ENCODE data around the gene TADA2A. TPM values are rescaled to one million over a fixed set of nuclear protein-coding genes. Genes with fewer than 3 reads are reported as not detected.
A peak's percentile ranks its signal among the peaks of the same experiment; 100 is the strongest.

The TADA2A gene
- polyA plus RNA-seq, 1 experiment = 13.6 TPM

GRCh38 chr17:37360632-37361031, 46.1 kb upstream of the TADA2A start:
- H3K36me3 ChIP-seq (ENCODE audit: control insufficient read depth, insufficient read depth, low read length) = no peaks in the 10 kb centered on the region
- ChIA-PET POLR2A (no interaction called here), CTCF (interaction anchor here (1.4 to 2.2 kb wide), 2 partner anchors 10 to 13 kb away, joined by 5 to 11 read pairs; no protein-coding TSS in a partner anchor)
- DNase-seq (ENCODE audit: low read depth) = no peak
- TF ChIP-seq CTCF (IDR thresholded peaks at IDR 0.05; ENCODE audit: insufficient read depth, low read depth, low read length) = no peak
- no peaks in the 10 kb centered on the region for H3K27me3 ChIP-seq (ENCODE audit: control insufficient read depth, insufficient read depth, low read length)
- no peak overlapping the region for H3K4me3 ChIP-seq (ENCODE audit: low read depth, low read length)

GRCh38 chr17:37361543-37361942, 45.1 kb upstream of the TADA2A start:
- no peak for TF ChIP-seq CTCF (IDR thresholded peaks at IDR 0.05; ENCODE audit: insufficient read depth, low read depth, low read length)
- no peak overlapping the region for H3K4me3 ChIP-seq (ENCODE audit: low read depth, low read length)
- no peaks in the 10 kb centered on the region for H3K36me3 ChIP-seq (ENCODE audit: control insufficient read depth, insufficient read depth, low read length)
- POLR2A ChIA-PET = no interaction called here
- CTCF ChIA-PET = interaction anchor here (0.9 to 2.2 kb wide), 3 partner anchors 9 to 15 kb away, joined by 3 to 11 read pairs (median 5); partner anchors contain the start of gene C17orf78
- no peak for DNase-seq (ENCODE audit: low read depth)
- no peaks in the 10 kb centered on the region for H3K27me3 ChIP-seq (ENCODE audit: control insufficient read depth, insufficient read depth, low read length)

- Histone ChIP-seq H3K4me3 (ENCODE audit: low read depth, low read length) (no peak overlapping the region), H3K36me3 (ENCODE audit: control insufficient read depth, insufficient read depth, low read length) (no peaks in the 10 kb centered on the region), H3K27me3 (ENCODE audit: control insufficient read depth, insufficient read depth, low read length) (no peaks in the 10 kb centered on the region)
- ChIA-PET CTCF (no interaction called here), POLR2A (interaction anchor here (0.6 kb wide), 1 partner anchor 8 kb away, joined by 3 read pairs; no protein-coding TSS in a partner anchor)
- no peak for DNase-seq (ENCODE audit: low read depth)
- no peak for TF ChIP-seq CTCF (IDR thresholded peaks at IDR 0.05; ENCODE audit: insufficient read depth, low read depth, low read length)
Measured at GRCh38 chr17:37365589-37365988, 41.1 kb upstream of the TADA2A start.

GRCh38 chr17:37368577-37368976, 38.1 kb upstream of the TADA2A start:
- H3K36me3 ChIP-seq (ENCODE audit: control insufficient read depth, insufficient read depth, low read length) = no peaks in the 10 kb centered on the region
- TF ChIP-seq CTCF (IDR thresholded peaks at IDR 0.05; ENCODE audit: insufficient read depth, low read depth, low read length) = no peak
- DNase-seq (ENCODE audit: low read depth) = no peak
- CTCF ChIA-PET = no interaction called here
- POLR2A ChIA-PET = no interaction called here
- H3K4me3 ChIP-seq (ENCODE audit: low read depth, low read length) = no peak overlapping the region
- no peaks in the 10 kb centered on the region for H3K27me3 ChIP-seq (ENCODE audit: control insufficient read depth, insufficient read depth, low read length)

- ChIA-PET CTCF (interaction anchor here (0.6 to 2.8 kb wide), 49 partner anchors 9 to 771 kb away, joined by 3 to 28 read pairs (median 4); partner anchors contain the start of genes DUSP14 and SYNRG), POLR2A (interaction anchor here (0.5 to 0.6 kb wide), 2 partner anchors 9 to 32 kb away, joined by 3 to 9 read pairs; no protein-coding TSS in a partner anchor)
- Histone ChIP-seq H3K36me3 (ENCODE audit: control insufficient read depth, insufficient read depth, low read length) (no peaks in the 10 kb centered on the region), H3K27me3 (ENCODE audit: control insufficient read depth, insufficient read depth, low read length) (no peaks in the 10 kb centered on the region), H3K4me3 (ENCODE audit: low read depth, low read length) (no peak overlapping the region)
- no peak for DNase-seq (ENCODE audit: low read depth)
- peak; percentile 99 for TF ChIP-seq CTCF (IDR thresholded peaks at IDR 0.05; ENCODE audit: insufficient read depth, low read depth, low read length)
Measured at GRCh38 chr17:37373530-37374159, 33.0 kb upstream of the TADA2A start.
